B cell (primary cell): ENCODE data around the gene BCL2L13. TPM values are rescaled to one million over a fixed set of nuclear protein-coding genes. Genes with fewer than 3 reads are reported as not detected.

ENCODE experiments used
- ATAC-seq: fragments of 200-7000 bp; cut with Tn5 transposase; one replicate; pipeline ENCODE4 v1.10.0; 2021; ENCODE audit warnings: low read depth, mild to moderate bottlenecking, moderate number of reproducible peaks, moderate library complexity
- CTCF ChIA-PET: fragments of 350-600 bp; sonication (Branson Sonifier 250); formaldehyde crosslinking; loops from one replicate; lab custom pipeline; 2021; ENCODE audit warnings: antibody characterized with exemption, inconsistent platforms; lab: Charles Lee
- POLR2A ChIA-PET: fragments of 350-600 bp; sonication (Branson Sonifier 250); formaldehyde crosslinking; loops from one replicate; lab custom pipeline; 2021; ENCODE audit warnings: antibody characterized with exemption; lab: Charles Lee
- DNase-seq: peaks from one replicate; pipeline ENCODE4 v3.0.0; 2013
- H2AFZ ChIP-seq: 2 replicates; pipeline ENCODE4 v1.6.1; 2012; ENCODE audit warnings: mild to moderate bottlenecking, low read depth, low read length; ENCODE audit not compliant: insufficient read depth, poor library complexity, severe bottlenecking
- H3K27ac ChIP-seq, 2 donors: 1 replicate in 1 of 2; 2 replicates in 1 of 2; pipeline ENCODE4 v1.5.1; 2012 to 2013; ENCODE audit warnings: low read length in 2 of 2, mild to moderate bottlenecking in 2 of 2, moderate library complexity in 1 of 2
- H3K27me3 ChIP-seq, 4 experiments: fragments of 200-600 bp in 1 of 4; sonication (generic) in 1 of 4; replicated peaks in 1 of 4; 1 replicate in 2 of 4; 2 replicates in 2 of 4; pipeline versions ENCODE4 v1.6.1 to v1.7.0; 2013 to 2016; ENCODE audit warnings: low read length in 3 of 4, mild to moderate bottlenecking in 2 of 4, mixed read lengths in 1 of 4, moderate library complexity in 1 of 4; ENCODE audit not compliant: insufficient read depth in 4 of 4, control insufficient read depth in 3 of 4; ENCODE audit errors: control extremely low read depth in 1 of 4
- H3K36me3 ChIP-seq, 2 experiments: replicated peaks in 1 of 2; 1 replicate in 1 of 2; 2 replicates in 1 of 2; pipeline versions ENCODE4 v1.6.1 to v1.7.1; 2013; ENCODE audit warnings: low read length in 1 of 2; ENCODE audit not compliant: insufficient read depth in 2 of 2, control insufficient read depth in 1 of 2; ENCODE audit errors: control extremely low read depth in 1 of 2, extremely low read depth in 1 of 2
- H3K4me1 ChIP-seq, 2 donors: fragments of 200-600 bp in 1 of 2; sonication (generic) in 1 of 2; 1 replicate in 1 of 2; 2 replicates in 1 of 2; pipeline versions ENCODE4 v1.5.1 to v1.6.1; 2013 to 2017; ENCODE audit warnings: low read length in 2 of 2; ENCODE audit not compliant: control insufficient read depth in 2 of 2, insufficient read depth in 2 of 2
- H3K4me2 ChIP-seq: replicated peaks from 2 replicates; pipeline ENCODE3; 2012; ENCODE audit warnings: mild to moderate bottlenecking, low read depth, low read length; ENCODE audit not compliant: poor library complexity, severe bottlenecking
- H3K4me3 ChIP-seq, 5 experiments: fragments of 200-600 bp in 1 of 5; sonication (generic) in 1 of 5; 1 replicate in 3 of 5; 2 replicates in 2 of 5; pipeline versions ENCODE4 v1.5.1 to v1.7.0; 2011 to 2016; ENCODE audit warnings: low read length in 4 of 5, mild to moderate bottlenecking in 4 of 5, low read depth in 2 of 5, control low read depth in 1 of 5, moderate library complexity in 1 of 5; ENCODE audit not compliant: insufficient read depth in 1 of 5; ENCODE audit errors: control extremely low read depth in 1 of 5, extremely low read depth in 1 of 5
- H3K79me2 ChIP-seq: fragments of 200-600 bp; sonication (generic); one replicate; pipeline ENCODE4 v1.6.0; 2016; ENCODE audit warnings: low read length; ENCODE audit not compliant: control insufficient read depth, insufficient read depth
- H3K9ac ChIP-seq: fragments of 200-600 bp; sonication (generic); 2 replicates; pipeline ENCODE4 v1.6.1; 2017; ENCODE audit warnings: mild to moderate bottlenecking, low read length, moderate library complexity
- H3K9me3 ChIP-seq, 3 donors: one replicate each; pipeline versions ENCODE4 v1.6.1 to v1.7.1; 2013; ENCODE audit warnings: low read length in 2 of 3; ENCODE audit not compliant: control insufficient read depth in 2 of 3, insufficient read depth in 1 of 3; ENCODE audit errors: control extremely low read depth in 1 of 3
- H4K20me1 ChIP-seq: 2 replicates; pipeline ENCODE4 v1.6.0; 2012; ENCODE audit warnings: mild to moderate bottlenecking, low read length; ENCODE audit not compliant: insufficient read depth, control insufficient read depth, poor library complexity, severe bottlenecking
- H3K27ac Mint-ChIP-seq: one replicate; pipeline ENCODE4 v1.8.0; 2021; ENCODE audit warnings: mixed read lengths
- H3K27me3 Mint-ChIP-seq: one replicate; pipeline ENCODE4 v1.8.0; 2021; ENCODE audit warnings: mixed read lengths
- H3K4me1 Mint-ChIP-seq: one replicate; pipeline ENCODE4 v1.8.0; 2021; ENCODE audit warnings: mixed read lengths
- H3K4me3 Mint-ChIP-seq: one replicate; pipeline ENCODE4 v1.8.0; 2021; ENCODE audit warnings: mixed read lengths
- H3K9me3 Mint-ChIP-seq: one replicate; pipeline ENCODE4 v1.8.0; 2022; ENCODE audit warnings: mixed read lengths; ENCODE audit not compliant: insufficient read depth
- EZH2 ChIP-seq: IDR thresholded peaks from 2 replicates; pipeline ENCODE4 v1.6.1; 2012; ENCODE audit warnings: borderline replicate concordance, low read depth, mild to moderate bottlenecking, moderate library complexity, low read length; ENCODE audit not compliant: insufficient read depth, poor library complexity, severe bottlenecking
- WGBS: methylation state at CpG from one replicate; pipeline ENCODE4 v1.1.5; 2013; ENCODE audit warnings: missing lambda C conversion rate; ENCODE audit not compliant: insufficient coverage; 5-methylcytosine and 5-hydroxymethylcytosine counted together
- intact Hi-C: fragments of 100-400 bp; cut with micrococcal nuclease; formaldehyde crosslinking; loops from one replicate; pipeline ENCODE4 v1.10.0; 2022
- polyA plus RNA-seq: library from polyadenylated mRNA; depleted of rRNA; stranded (reverse); fragments of >200 nt; gene quantifications from 2 replicates; pipeline ENCODE4 v1.2.3, GENCODE V29; 2012
- total RNA-seq, 2 donors: library from RNA; stranded (reverse); fragments of 120-200 nt in 1 of 2; gene quantifications; 1 replicate in 1 of 2; 2 replicates in 1 of 2; pipeline versions ENCODE4 v1.2.3 to v1.2.4, GENCODE V29; 2013 to 2022
- TF ChIP-seq, protein P1 (sequence below): fragments of 200-600 bp; IDR thresholded peaks from one replicate; pipeline ENCODE4 v1.8.0; 2022; ENCODE audit warnings: antibody characterized with exemption, mild to moderate bottlenecking

The BCL2L13 gene
- total and polyA plus RNA-seq, 2 donors (not counting 1 experiment from before 2014, with no cell fraction given): 19.2 to 29.9 TPM

DNA sequence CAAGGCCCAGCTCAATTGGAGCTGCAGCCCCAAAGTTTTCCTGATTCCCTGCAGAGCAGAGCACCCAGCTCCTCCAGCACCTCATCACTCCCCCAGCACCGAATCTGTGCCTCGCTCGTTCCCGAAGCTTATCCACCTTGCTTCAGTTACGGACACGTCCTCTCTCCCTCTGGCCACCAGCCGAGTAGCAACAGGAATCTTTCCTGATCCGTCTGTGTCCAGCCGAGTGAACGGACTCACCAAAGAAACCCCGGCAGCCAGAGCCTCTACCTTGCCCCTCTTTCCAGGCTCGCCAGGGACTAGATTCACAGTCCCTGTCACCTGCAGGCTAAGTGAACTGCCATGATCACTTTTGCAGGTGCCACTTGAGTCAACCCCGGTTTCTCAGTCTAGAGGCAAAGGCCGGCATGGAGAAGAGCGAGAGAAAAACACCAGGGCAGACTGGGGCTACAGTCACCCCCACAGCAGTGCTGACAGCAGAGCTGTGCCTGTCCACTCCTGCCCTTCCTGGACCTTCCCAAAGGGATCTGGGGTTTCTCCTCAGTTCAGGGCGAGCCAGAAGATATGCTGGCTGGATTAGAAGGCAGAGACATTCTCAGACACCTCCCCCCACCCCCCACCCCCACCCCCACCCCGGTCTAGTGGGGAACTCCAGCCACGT lies 103.4 kb downstream of the BCL2L13 start:
- Histone ChIP-seq H3K27ac (no peak overlapping the region), H3K9ac (no peak overlapping the region), H3K79me2 (peaks cover 17% of the 10 kb centered on the region), H2AFZ (no peak overlapping the region), H4K20me1 (no peaks in the 10 kb centered on the region), H3K9me3 (no peaks in the 10 kb centered on the region), H3K36me3 (peaks cover 3 to 32% of the 10 kb centered on the region in 2 experiments), H3K4me3 (no peak overlapping the region), H3K4me1 (peaks cover 0 to 6% of the 10 kb centered on the region in 2 donors), H3K4me2 (no peak overlapping the region), H3K27me3 (no peaks in the 10 kb centered on the region)
- no peaks in the 10 kb centered on the region for H3K9me3 Mint-ChIP-seq
- H3K27me3 Mint-ChIP-seq: no peaks in the 10 kb centered on the region
- ChIA-PET POLR2A (interaction anchor here (0.6 to 1.0 kb wide), 5 partner anchors 31 to 582 kb away, joined by 3 to 11 read pairs (median 5); no protein-coding TSS in a partner anchor), CTCF (interaction anchor here (0.6 to 6.7 kb wide), 34 partner anchors 8 to 335 kb away, joined by 3 to 109 read pairs (median 5); partner anchors contain the start of genes BCL2L13, PEX26 and SLC25A18)
- H3K4me1 Mint-ChIP-seq: peaks cover 8% of the 10 kb centered on the region
- intact Hi-C loops: loop anchor here (1.0 kb wide), 4 partner anchors 39 to 334 kb away; no protein-coding TSS in a partner anchor
- no peak for DNase-seq
- ATAC-seq: peak; percentile 18
- H3K27ac Mint-ChIP-seq: no peak overlapping the region
- H3K4me3 Mint-ChIP-seq: no peak overlapping the region
- WGBS: 86% methylated on average over 15 of the region's 18 CpGs
- TF ChIP-seq EZH2: no peak
- TF ChIP-seq, protein P1, sequence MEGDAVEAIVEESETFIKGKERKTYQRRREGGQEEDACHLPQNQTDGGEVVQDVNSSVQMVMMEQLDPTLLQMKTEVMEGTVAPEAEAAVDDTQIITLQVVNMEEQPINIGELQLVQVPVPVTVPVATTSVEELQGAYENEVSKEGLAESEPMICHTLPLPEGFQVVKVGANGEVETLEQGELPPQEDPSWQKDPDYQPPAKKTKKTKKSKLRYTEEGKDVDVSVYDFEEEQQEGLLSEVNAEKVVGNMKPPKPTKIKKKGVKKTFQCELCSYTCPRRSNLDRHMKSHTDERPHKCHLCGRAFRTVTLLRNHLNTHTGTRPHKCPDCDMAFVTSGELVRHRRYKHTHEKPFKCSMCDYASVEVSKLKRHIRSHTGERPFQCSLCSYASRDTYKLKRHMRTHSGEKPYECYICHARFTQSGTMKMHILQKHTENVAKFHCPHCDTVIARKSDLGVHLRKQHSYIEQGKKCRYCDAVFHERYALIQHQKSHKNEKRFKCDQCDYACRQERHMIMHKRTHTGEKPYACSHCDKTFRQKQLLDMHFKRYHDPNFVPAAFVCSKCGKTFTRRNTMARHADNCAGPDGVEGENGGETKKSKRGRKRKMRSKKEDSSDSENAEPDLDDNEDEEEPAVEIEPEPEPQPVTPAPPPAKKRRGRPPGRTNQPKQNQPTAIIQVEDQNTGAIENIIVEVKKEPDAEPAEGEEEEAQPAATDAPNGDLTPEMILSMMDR: no peak

GRCh38 chr22:17742527-17742902 lies 104.0 kb downstream of the BCL2L13 start:
- H3K36me3 ChIP-seq: peaks cover 3 to 30% of the 10 kb centered on the region in 2 experiments
- peaks cover 8% of the 10 kb centered on the region for H3K4me1 Mint-ChIP-seq
- no peak overlapping the region for H3K4me3 Mint-ChIP-seq
- peaks cover 0 to 6% of the 10 kb centered on the region in 2 donors for H3K4me1 ChIP-seq
- intact Hi-C loops: loop anchor here (1.0 kb wide), 4 partner anchors 39 to 334 kb away; no protein-coding TSS in a partner anchor
- POLR2A ChIA-PET: interaction anchor here (0.6 to 1.0 kb wide), 5 partner anchors 31 to 583 kb away, joined by 3 to 11 read pairs (median 5); no protein-coding TSS in a partner anchor
- no peaks in the 10 kb centered on the region for H3K27me3 ChIP-seq
- H2AFZ ChIP-seq: no peak overlapping the region
- CTCF ChIA-PET: interaction anchor here (0.7 to 6.7 kb wide), 30 partner anchors 9 to 667 kb away, joined by 3 to 109 read pairs (median 5); partner anchors contain the start of genes BCL2L13, PEX26 and SLC25A18
- H3K9me3 Mint-ChIP-seq: no peaks in the 10 kb centered on the region
- H3K4me3 ChIP-seq: no peak overlapping the region
- peak overlapping the region; percentile 26 for H3K27ac Mint-ChIP-seq
- H3K27ac ChIP-seq: no peak overlapping the region
- peak; percentile 94 for ATAC-seq
- peak; percentile 85 for DNase-seq
- H3K4me2 ChIP-seq: no peak overlapping the region
- H3K9me3 ChIP-seq: no peaks in the 10 kb centered on the region
- no peaks in the 10 kb centered on the region for H4K20me1 ChIP-seq
- WGBS: 74% methylated on average over 9 of the region's 9 CpGs
- H3K9ac ChIP-seq: no peak overlapping the region
- H3K79me2 ChIP-seq: peaks cover 17% of the 10 kb centered on the region
- TF ChIP-seq, protein P1: peak; percentile 75
- TF ChIP-seq EZH2: no peak
- H3K27me3 Mint-ChIP-seq: no peaks in the 10 kb centered on the region
